Right lung (tissue), 5 donors: ENCODE measurements around the gene CNFN. TPM values are rescaled to one million over a fixed set of nuclear protein-coding genes. Genes with fewer than 3 reads are reported as not detected.

Source experiments
- DNase-seq, 2 donors: peaks; one replicate each; pipeline ENCODE4 v3.0.0-alpha.2; 2013
- polyA plus RNA-seq, 5 donors: library from polyadenylated mRNA; unstranded; fragments of 120-200 nt; gene quantifications; one replicate each; pipeline versions ENCODE4 v1.2.1 to v1.2.3, GENCODE V29; 2013; ENCODE audit warnings: inconsistent platforms in 1 of 5, low replicate concordance in 1 of 5; ENCODE audit not compliant: insufficient read length in 5 of 5, insufficient read depth in 1 of 5

CNFN gene
- polyA plus RNA-seq, 5 donors: 0.59 to 0.74 (median 0.61) TPM; not detected in 1

GRCh38 chr19:42375415-42376176 lies 14.5 kb downstream of the CNFN start:
- no peak for DNase-seq

- DNase-seq: no peak
Observed at GRCh38 chr19:42374826-42375376, 15.2 kb downstream of the CNFN start.

GRCh38 chr19:42370626-42371175 lies 19.4 kb downstream of the CNFN start:
- peak in 1 of 2 donors; percentile 21 for DNase-seq

- DNase-seq: no peak
Observed at GRCh38 chr19:42370068-42370520, 20.0 kb downstream of the CNFN start.

GRCh38 chr19:42369433-42370067 lies 20.5 kb downstream of the CNFN start:
- no peak for DNase-seq

- DNase-seq: no peak
Observed at GRCh38 chr19:42368765-42369164, 21.3 kb downstream of the CNFN start.

GRCh38 chr19:42368360-42368759 lies 21.7 kb downstream of the CNFN start:
- no peak for DNase-seq

- no peak for DNase-seq
Observed at GRCh38 chr19:42367929-42368328, 22.2 kb downstream of the CNFN start.

GRCh38 chr19:42366673-42367072 lies 23.4 kb downstream of the CNFN start:
- DNase-seq: no peak

GRCh38 chr19:42363614-42364346 lies 26.3 kb downstream of the CNFN start:
- DNase-seq: no peak

- no peak for DNase-seq
Observed at GRCh38 chr19:42362891-42363440, 27.1 kb downstream of the CNFN start.

- no peak for DNase-seq
Observed at GRCh38 chr19:42362342-42362741, 27.8 kb downstream of the CNFN start.

- DNase-seq: no peak
Observed at GRCh38 chr19:42361545-42361910, 28.6 kb downstream of the CNFN start.

- no peak for DNase-seq
Observed at GRCh38 chr19:42360787-42361544, 29.1 kb downstream of the CNFN start.

GRCh38 chr19:42357290-42357689 lies 32.8 kb downstream of the CNFN start:
- no peak for DNase-seq

GRCh38 chr19:42356686-42357085 lies 33.4 kb downstream of the CNFN start:
- no peak for DNase-seq

GRCh38 chr19:42355896-42356295 lies 34.2 kb downstream of the CNFN start:
- DNase-seq: no peak

GRCh38 chr19:42353341-42354015 lies 36.6 kb downstream of the CNFN start:
- DNase-seq: no peak

- DNase-seq: no peak
Observed at GRCh38 chr19:42352301-42353259, 37.5 kb downstream of the CNFN start.
